ENCODE data around the gene ATG2B. TPM values are rescaled to one million over a fixed set of nuclear protein-coding genes. Genes with fewer than 3 reads are reported as not detected.

The ATG2B gene
- total RNA-seq, 4 donors from 2014 or later, result 17.1 to 56.6 (median 41.6) TPM

- Histone ChIP-seq H3K9me3 (no peaks in the 10 kb centered on the region), H3K4me1 (no peaks in the 10 kb centered on the region), H3K4me3 (no peak overlapping the region), H3K36me3 (no peaks in the 10 kb centered on the region), H3K27me3 (no peaks in the 10 kb centered on the region), H3K27ac (no peak overlapping the region)
- DNase-seq, result no peak
- intact Hi-C loops (cut with DNase I; ENCODE audit: low total_unique reads), result loop anchor here (5.0 kb wide), 1 partner anchor 171 kb away; no protein-coding TSS in a partner anchor
- TF ChIP-seq POLR2A (IDR thresholded peaks at IDR 0.05) (no peak), CTCF (IDR thresholded peaks at IDR 0.05) (no peak)
Observed at GRCh38 chr14:96277890-96278289, 85.3 kb downstream of the ATG2B start.

- H3K36me3 ChIP-seq, result no peaks in the 10 kb centered on the region
- DNase-seq, result peak; percentile 68 to 72
- H3K4me1 ChIP-seq, result no peaks in the 10 kb centered on the region
- TF ChIP-seq CTCF (IDR thresholded peaks at IDR 0.05) (peak; percentile 87 to 97 (median 92)), POLR2A (IDR thresholded peaks at IDR 0.05) (no peak)
- no peak overlapping the region for H3K4me3 ChIP-seq
- no peaks in the 10 kb centered on the region for H3K27me3 ChIP-seq
- H3K27ac ChIP-seq, result peak overlapping the region in 1 of 2 donors; percentile 15
- intact Hi-C loops (cut with DNase I; ENCODE audit: low total_unique reads), result loop anchor here (5.0 kb wide), 1 partner anchor 168 kb away; no protein-coding TSS in a partner anchor
- no peaks in the 10 kb centered on the region for H3K9me3 ChIP-seq
Observed at GRCh38 chr14:96275177-96276112, 87.7 kb downstream of the ATG2B start.

- TF ChIP-seq POLR2A (IDR thresholded peaks at IDR 0.05) (no peak), CTCF (IDR thresholded peaks at IDR 0.05) (no peak)
- intact Hi-C loops (cut with DNase I; ENCODE audit: low total_unique reads), result no loop called here
- Histone ChIP-seq H3K27ac (no peak overlapping the region), H3K4me3 (no peak overlapping the region), H3K36me3 (no peaks in the 10 kb centered on the region), H3K4me1 (no peaks in the 10 kb centered on the region), H3K27me3 (no peaks in the 10 kb centered on the region), H3K9me3 (no peaks in the 10 kb centered on the region)
- DNase-seq, result no peak
Observed at GRCh38 chr14:96274543-96274942, 88.6 kb downstream of the ATG2B start.

- DNase-seq, result no peak
- Histone ChIP-seq H3K27ac (no peak overlapping the region), H3K4me3 (no peak overlapping the region), H3K9me3 (no peaks in the 10 kb centered on the region), H3K36me3 (no peaks in the 10 kb centered on the region), H3K4me1 (no peaks in the 10 kb centered on the region), H3K27me3 (no peaks in the 10 kb centered on the region)
- TF ChIP-seq CTCF (IDR thresholded peaks at IDR 0.05), result no peak
- TF ChIP-seq POLR2A (IDR thresholded peaks at IDR 0.05), result no peak
- intact Hi-C loops (cut with DNase I; ENCODE audit: low total_unique reads), result no loop called here
Observed at GRCh38 chr14:96274122-96274521, 89.0 kb downstream of the ATG2B start.

- no peaks in the 10 kb centered on the region for H3K27me3 ChIP-seq
- TF ChIP-seq CTCF (IDR thresholded peaks at IDR 0.05) (no peak), POLR2A (IDR thresholded peaks at IDR 0.05) (no peak)
Observed at GRCh38 chr14:96273629-96274028, 89.5 kb downstream of the ATG2B start.

More at GRCh38 chr14:96273629-96274028, 89.5 kb downstream of the ATG2B start:
- H3K36me3 ChIP-seq, result no peaks in the 10 kb centered on the region
- H3K27ac ChIP-seq, result no peak overlapping the region
- DNase-seq, result no peak
- H3K4me1 ChIP-seq, result peaks cover 0 to 2% of the 10 kb centered on the region in 2 donors
- H3K9me3 ChIP-seq, result no peaks in the 10 kb centered on the region
- no peak overlapping the region for H3K4me3 ChIP-seq
- intact Hi-C loops (cut with DNase I; ENCODE audit: low total_unique reads), result no loop called here
